Mesenteric fat pad (tissue), 1 donor: ENCODE measurements around the gene RBMS1. TPM values are rescaled to one million over a fixed set of nuclear protein-coding genes. Genes with fewer than 3 reads are reported as not detected.

ENCODE experiments used
- DNase-seq: peaks from one replicate; pipeline ENCODE4 v3.0.0-alpha.2; 2020; ENCODE audit warnings: low spot score
- total RNA-seq: library from RNA; stranded (reverse); fragmentation: NEBNext Ultra II Directional; extraction: Animal tissue kit (Norgen Biotek cat#: 25700); gene quantifications from one replicate; pipeline ENCODE4 v1.2.1, GENCODE V29; 2021
- donor health status: DM: yes; HTN: yes; CAD: no.

The RBMS1 gene
- total RNA-seq, 1 donor from 2014 or later: 144 TPM

DNA sequence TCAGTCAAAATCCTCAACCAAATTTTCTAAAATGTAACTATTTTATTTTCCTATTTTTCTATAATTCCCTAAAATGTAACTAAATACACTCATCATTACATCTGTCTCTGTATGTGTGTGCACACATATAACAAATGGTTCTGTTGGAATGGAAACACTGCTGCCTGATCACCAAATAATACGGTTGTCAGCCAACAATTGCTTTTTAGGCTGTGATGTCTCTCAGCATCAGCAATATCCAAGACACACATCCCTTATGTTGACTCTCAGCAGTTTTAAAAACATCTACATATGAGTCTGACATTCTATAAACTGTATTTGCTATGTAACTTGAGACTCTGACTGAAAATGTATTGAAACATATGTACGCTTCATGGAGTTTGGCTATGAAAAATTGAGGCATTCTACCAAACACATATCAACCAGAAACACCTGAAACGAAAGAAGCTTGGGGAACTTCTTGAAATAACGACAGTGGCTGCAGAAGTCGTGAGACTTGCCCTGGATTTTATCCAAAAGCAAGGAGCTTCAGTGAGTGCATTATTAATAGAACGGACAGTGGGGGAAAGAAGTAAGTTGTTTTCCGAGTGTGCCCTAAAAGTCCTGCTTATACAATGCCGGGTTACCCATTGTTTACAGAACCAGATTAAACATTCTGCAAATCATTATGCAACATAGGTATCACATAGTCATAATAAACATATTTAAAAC is 183.3 kb downstream of the RBMS1 start:
- no peak for DNase-seq

DNA sequence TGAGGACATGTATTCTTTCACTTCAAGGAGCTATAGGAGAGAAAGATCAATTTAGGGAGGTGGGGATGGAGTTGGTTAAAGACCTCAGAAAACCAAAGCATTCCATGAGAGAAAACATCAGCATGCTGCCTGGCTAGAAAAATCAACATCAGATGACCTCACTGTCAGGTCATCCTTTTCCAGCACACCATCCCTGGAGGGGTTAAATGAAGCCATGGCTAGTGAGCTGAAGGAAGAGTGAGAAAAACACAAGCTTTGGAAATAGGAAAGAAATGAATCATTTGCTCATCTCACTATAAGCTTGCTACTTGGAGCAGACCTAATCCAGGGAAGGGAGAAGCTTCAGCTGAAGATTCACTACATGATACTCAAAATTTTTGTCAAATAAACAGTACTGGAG is 184.0 kb downstream of the RBMS1 start:
- DNase-seq: no peak

- DNase-seq: no peak
Observed at GRCh38 chr2:160308915-160309314, 184.7 kb downstream of the RBMS1 start.

- no peak for DNase-seq
Observed at GRCh38 chr2:160308476-160308875, 185.1 kb downstream of the RBMS1 start.

DNA sequence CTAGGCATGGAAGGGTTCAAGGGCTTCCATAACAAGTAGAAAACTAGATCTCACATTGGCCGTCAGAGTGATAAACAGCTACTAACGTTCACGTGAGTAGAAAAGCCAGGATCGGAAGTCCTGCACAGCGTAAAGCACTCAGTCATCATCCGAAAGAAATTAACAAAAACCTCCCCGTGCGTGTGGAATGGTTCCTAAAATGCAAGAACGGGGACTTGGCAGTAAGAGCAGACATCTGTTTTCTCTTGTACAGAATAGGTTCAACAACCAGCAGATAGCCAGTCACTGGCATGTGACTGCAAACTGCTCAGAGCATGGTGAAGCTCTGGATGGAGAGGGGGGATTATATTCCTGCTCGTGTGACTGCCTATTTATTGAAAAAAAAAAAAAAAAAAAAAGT is 186.6 kb downstream of the RBMS1 start:
- no peak for DNase-seq

- DNase-seq: no peak
Observed at GRCh38 chr2:160305081-160305750, 188.4 kb downstream of the RBMS1 start.

- no peak for DNase-seq
Observed at GRCh38 chr2:160303527-160303926, 190.1 kb downstream of the RBMS1 start.

DNA sequence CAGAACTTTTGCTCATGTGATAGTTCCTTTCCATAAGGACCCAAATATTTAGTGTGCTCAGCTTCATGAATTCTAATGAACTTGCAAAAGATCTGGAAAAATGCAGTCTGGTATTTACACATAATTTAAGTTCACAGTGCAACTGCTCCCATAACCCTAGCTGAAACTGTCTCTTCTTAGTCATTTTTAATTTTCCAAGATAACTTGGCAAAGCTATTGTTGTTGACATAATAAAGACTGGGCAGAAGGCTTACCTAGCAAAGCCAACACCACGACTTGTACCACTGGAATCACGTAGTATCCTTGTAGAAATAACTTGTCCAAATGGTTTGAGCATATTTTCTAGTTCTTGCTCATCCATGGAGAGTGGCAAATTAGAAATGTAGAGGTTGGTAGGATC is 190.5 kb downstream of the RBMS1 start:
- DNase-seq: no peak

DNA sequence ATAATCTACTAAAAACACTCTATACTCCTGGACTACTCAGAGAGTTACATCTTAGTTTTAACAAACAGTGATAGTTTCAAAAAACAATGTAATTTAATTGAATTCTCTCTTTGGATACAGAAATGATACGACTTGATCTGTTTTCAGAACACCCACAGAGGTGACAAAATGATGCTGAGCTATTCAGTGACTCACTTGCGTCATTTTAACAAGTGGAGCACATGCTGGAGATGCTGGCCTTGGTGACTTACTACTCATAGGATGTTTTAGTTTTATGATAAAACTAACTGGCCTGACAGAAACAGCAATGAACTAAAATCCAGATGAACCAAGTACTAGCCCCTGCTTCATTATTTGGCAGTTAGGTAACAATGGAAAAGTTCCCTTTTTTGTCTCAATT is 192.2 kb downstream of the RBMS1 start:
- DNase-seq: no peak

GRCh38 chr2:160300203-160300602 is 193.4 kb downstream of the RBMS1 start:
- DNase-seq: no peak

- DNase-seq: no peak
Observed at GRCh38 chr2:160299540-160299939, 194.1 kb downstream of the RBMS1 start.

- DNase-seq: no peak
Observed at GRCh38 chr2:160298960-160299359, 194.6 kb downstream of the RBMS1 start.

DNA sequence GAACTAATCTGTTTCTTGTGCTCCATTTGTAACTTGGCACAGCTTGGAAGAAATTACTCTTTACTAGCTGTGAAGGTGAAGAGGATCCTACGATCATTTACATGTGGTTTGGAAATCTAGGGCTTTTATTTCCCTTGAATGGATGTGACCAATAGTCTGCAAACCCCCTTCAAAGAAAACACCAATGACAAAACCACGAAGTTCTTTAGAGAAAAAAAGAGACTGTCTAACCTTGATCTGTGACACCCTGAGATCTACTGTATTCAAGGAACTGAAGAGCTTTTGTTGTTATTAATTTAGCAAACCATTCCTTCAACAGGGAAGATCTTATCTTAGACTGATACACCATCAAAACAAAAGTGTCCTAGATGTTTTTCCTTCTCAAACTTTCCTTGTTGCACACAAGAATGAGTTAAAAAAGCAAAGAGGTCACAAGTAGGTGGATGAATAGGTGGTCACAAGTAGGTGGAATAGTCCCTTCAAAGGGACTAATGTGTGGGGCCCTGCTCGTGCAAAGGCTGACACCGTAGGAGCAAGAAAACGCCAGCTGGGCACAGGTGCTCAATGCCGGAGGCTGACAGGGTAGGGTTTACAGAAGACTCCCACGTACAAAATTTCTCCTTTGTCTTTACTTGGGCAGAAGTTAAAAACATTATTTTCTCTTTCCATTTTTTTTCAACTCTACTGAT is 197.9 kb downstream of the RBMS1 start:
- DNase-seq: no peak

- DNase-seq: no peak
Observed at GRCh38 chr2:160294889-160295288, 198.7 kb downstream of the RBMS1 start.

DNA sequence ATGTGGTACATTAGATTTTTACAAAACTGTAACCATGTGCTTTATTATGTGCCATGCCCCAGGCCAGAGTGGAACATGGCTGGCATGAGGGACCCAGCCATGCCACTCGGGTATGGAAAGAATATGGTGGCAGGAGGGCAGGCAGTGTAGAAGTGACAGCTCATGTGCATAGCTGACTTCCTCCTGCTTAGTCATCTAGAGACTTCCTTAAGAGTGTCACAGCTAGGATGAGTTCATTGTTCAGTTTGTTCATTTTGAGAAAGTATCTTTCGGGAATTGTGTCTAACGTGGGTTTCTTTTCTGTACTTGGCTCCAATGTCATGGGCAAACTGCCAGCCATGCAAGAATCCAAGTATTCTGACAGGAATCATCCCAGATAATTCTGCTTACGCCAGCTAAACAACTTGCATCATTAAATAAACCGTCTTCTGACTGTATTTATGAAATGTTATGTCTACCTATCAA is 199.2 kb downstream of the RBMS1 start:
- DNase-seq: no peak

- no peak for DNase-seq
Observed at GRCh38 chr2:160293391-160294091, 200.1 kb downstream of the RBMS1 start.

DNA sequence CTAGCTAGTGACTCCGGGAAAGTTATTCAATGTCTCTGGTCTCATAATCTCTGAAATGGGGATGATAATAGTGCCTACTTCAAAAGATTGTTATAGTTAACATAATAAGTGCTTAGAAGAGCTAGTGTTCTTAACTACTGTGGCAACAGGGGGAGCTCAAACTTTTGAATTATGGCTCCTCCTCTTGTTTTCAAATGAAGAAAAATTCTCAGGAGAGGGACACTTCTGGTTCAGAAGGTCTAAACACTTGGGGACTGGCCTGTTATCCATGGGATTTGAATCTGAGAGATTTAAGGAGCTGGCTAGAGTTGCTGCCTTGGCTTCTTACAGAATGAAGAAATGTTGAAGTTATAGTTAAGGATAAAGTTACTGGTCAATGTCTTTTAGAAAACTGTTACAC is 201.4 kb downstream of the RBMS1 start:
- DNase-seq: no peak

DNA sequence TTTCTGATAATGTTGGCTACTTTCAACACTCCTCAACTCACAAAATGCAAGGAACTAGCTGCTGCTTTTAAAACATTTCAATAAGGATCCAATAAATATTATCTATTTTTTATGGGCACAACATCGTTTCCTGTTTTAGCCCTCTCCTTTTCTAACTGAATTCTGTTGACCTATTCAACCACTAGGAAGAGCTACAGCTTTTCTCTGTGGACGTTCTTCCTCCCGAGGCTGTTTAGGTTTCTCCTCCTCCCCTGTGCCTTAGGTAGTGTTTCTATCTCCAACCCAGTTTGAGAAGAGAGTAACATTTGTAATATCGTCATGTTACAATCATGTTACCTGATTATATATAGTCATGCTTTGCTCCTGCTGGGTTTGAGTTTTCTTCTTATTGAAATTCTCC is 202.2 kb downstream of the RBMS1 start:
- DNase-seq: no peak

GRCh38 chr2:160290598-160290997 is 203.0 kb downstream of the RBMS1 start:
- no peak for DNase-seq

- DNase-seq: no peak
Observed at GRCh38 chr2:160289831-160290230, 203.8 kb downstream of the RBMS1 start.

DNA sequence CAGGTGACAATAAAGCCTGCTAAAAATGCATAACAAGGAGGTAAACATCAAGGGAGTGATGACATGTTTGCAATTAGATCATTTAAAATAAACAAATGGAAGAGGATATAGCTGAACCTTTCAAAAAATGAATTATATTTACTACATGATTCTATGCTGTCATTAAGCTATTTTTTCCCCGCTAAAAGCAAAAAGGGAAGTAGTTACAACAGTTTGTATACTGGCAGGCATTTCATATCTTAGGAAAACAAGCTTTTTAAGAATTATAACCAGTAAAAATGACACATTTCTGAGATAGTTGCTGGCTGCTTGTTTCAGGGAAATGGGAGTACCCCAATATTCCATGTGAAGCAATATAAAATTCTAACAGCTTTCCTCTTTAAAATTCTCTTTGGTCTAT is 204.5 kb downstream of the RBMS1 start:
- DNase-seq: no peak

DNA sequence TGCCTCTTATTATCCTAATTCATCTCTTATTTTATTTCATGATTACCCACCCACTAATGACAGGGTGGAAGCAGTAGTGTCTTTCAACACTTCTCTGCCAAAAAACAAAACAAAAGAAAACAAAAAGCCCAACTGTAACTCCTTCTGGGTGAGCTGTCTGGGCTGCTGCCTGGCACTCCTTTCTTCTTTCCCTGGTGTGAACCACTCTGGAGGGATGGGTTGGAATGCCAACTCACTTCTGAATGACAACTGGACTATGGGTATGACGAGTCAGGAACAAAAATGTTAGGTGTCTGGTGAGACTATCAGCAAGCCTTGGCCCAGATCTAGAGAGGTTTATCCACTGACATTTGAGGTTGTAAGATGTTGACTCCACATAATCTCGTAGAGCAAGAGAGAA is 205.3 kb downstream of the RBMS1 start:
- DNase-seq: no peak
